Measurements from ENCODE around the gene SH3BGR.

Gene SH3BGR

DNA sequence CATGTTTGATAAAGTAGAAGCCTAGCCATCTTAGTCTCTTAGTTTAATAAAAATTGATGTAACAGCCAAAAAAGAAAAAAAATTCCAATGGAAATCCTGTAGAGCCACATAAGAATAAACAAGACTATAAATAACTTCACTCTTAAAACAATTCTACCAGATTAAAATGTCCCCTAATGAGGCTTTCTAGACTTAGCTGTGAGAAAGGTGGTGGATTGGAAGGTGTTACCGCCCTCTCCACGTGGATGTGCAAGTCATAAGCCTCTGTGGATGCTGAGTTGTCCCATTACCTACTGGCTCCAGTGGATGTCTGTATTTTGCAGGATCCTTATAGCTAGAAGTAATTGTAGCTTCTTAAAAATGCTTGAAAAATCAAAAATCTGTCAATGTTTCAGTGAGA, 20.8 kb upstream of the SH3BGR start:
- no peaks in the 10 kb centered on the region for H3K36me3 ChIP-seq (ENCODE audit: control insufficient read depth in 4 of 4, insufficient read depth in 4 of 4, low read length in 3 of 4)
- DNase-seq, result no peak
- no peaks in the 10 kb centered on the region for H3K4me1 ChIP-seq (ENCODE audit: control extremely low read depth in 1 of 4, control insufficient read depth in 4 of 4, insufficient read depth in 4 of 4, low read length in 3 of 4)
- H3K9me3 ChIP-seq (ENCODE audit: control extremely low read depth in 1 of 5, control insufficient read depth in 4 of 5, insufficient read depth in 2 of 5, low read depth in 1 of 5, low read length in 4 of 5), result no peaks in the 10 kb centered on the region
- POLR2A ChIA-PET, result no interaction called here
- CTCF ChIA-PET, result interaction anchor here (1.5 kb wide), 1 partner anchor 10 kb away, joined by 7 read pairs; no protein-coding TSS in a partner anchor
- H3K27ac ChIP-seq (ENCODE audit: insufficient read depth in 1 of 2, low read depth in 1 of 2, low read length in 2 of 2, poor library complexity in 1 of 2, severe bottlenecking in 2 of 2), result no peak overlapping the region
- no CpG with 5 or more reads among the region's 2 CpGs for WGBS (ENCODE audit: insufficient coverage)
- no peak overlapping the region for H3K4me3 ChIP-seq (ENCODE audit: control insufficient read depth in 1 of 7, extremely low read depth in 1 of 7, insufficient read depth in 4 of 7, low read depth in 2 of 7, low read length in 6 of 7)
- H3K27me3 ChIP-seq (replicated peaks in 2 of 5; ENCODE audit: control insufficient read depth in 4 of 5, insufficient read depth in 5 of 5, low read length in 4 of 5), result no peaks in the 10 kb centered on the region

DNA sequence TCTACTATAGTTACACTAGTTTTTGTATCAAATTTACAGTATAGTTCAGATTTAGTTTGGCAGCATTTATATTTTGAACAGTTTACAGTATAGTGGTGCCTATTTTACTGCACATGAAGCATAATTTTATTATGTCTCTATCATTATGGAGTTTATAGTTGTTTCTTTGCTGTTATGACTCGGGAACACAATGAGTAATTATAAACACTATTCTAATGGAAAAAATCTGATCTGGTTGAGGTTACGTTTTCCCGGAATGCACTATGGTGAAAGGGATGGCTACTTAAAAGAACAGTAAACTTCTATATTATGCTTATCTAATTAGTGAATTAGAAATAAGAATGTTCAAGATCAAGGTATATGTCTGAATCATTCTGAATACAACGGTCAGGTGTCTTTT, 16.8 kb upstream of the SH3BGR start:
- no peaks in the 10 kb centered on the region for H3K4me1 ChIP-seq (ENCODE audit: control extremely low read depth in 1 of 4, control insufficient read depth in 4 of 4, insufficient read depth in 4 of 4, low read length in 3 of 4)
- DNase-seq, result no peak
- POLR2A ChIA-PET, result no interaction called here
- H3K27ac ChIP-seq (ENCODE audit: insufficient read depth in 1 of 2, low read depth in 1 of 2, low read length in 2 of 2, poor library complexity in 1 of 2, severe bottlenecking in 2 of 2), result no peak overlapping the region
- 100% methylated on average over 1 of the region's 4 CpGs for WGBS (ENCODE audit: insufficient coverage)
- H3K9me3 ChIP-seq (ENCODE audit: control extremely low read depth in 1 of 5, control insufficient read depth in 4 of 5, insufficient read depth in 2 of 5, low read depth in 1 of 5, low read length in 4 of 5), result no peaks in the 10 kb centered on the region
- no peak overlapping the region for H3K4me3 ChIP-seq (ENCODE audit: control insufficient read depth in 1 of 7, extremely low read depth in 1 of 7, insufficient read depth in 4 of 7, low read depth in 2 of 7, low read length in 6 of 7)
- CTCF ChIA-PET, result interaction anchor here (0.9 kb wide), 1 partner anchor 8 kb away, joined by 3 read pairs; no protein-coding TSS in a partner anchor
- H3K36me3 ChIP-seq (ENCODE audit: control insufficient read depth in 4 of 4, insufficient read depth in 4 of 4, low read length in 3 of 4), result no peaks in the 10 kb centered on the region
- no peaks in the 10 kb centered on the region for H3K27me3 ChIP-seq (replicated peaks in 2 of 5; ENCODE audit: control insufficient read depth in 4 of 5, insufficient read depth in 5 of 5, low read length in 4 of 5)

DNA sequence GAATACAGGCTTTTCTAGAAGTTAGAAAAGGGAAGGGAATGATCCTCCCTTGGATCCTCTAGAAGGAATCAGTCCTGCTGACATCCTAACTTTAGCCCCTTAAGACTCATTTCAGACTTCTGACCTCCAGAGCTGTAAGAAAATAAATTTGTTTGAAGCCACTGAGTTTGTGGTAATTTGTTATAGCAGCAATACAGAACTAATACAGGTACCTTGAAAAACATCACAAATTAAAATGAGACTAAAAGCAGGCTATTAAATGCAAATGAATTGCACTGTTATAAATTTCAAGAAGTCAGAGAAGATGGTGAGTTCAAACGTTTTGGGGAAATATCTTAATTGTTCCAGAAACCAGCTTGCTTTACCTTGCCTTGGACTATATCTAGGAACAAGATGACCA, 12.5 kb upstream of the SH3BGR start:
- H3K9me3 ChIP-seq (ENCODE audit: control extremely low read depth in 1 of 5, control insufficient read depth in 4 of 5, insufficient read depth in 2 of 5, low read depth in 1 of 5, low read length in 4 of 5), result no peaks in the 10 kb centered on the region

DNA sequence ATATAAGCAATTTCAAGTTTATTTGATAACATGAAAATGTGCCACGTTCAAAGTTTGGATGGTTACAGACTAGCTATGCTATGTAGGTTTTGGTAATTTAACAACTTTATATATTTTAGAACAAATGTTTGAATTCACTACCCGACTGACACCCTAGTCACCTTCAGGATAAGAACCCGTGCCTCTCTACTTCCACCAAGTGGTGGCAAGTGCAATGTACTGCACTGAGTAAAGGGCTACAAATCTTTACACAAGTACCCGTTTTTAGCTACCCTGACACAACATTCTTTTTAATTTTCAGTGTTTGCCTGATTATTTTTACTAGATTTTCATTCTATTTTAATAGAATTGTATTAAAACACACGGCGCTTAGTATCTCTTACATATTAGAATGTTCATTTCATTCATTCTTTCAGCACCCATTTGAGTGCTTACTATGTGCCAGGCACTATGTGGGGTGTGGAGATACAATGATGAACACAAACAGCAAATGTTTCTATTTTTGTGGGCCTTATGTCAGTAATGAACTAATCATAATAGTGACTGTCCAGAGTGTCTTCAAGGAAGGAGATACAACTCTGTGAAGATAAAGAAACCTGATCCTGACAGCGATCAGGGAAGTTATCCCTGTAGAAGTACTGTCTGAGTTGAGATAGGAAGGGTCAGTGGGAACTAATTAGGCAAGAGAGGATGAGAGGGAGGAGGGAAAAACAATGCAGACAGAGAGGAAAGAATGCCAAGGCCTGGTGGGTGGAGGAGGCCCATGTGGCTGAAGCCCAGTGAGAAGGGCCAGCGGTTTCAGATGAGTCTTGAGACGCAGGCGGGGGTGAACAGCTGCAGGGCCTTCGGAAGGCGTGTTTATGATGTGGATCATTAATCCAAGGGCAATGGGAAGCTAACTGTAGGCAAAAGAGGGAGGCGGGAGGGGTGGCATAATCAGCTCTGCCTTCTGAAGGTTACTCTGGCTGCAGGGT, 10.0 kb upstream of the SH3BGR start:
- H3K27ac ChIP-seq (ENCODE audit: insufficient read depth in 1 of 2, low read depth in 1 of 2, low read length in 2 of 2, poor library complexity in 1 of 2, severe bottlenecking in 2 of 2), result no peak overlapping the region
- POLR2A ChIA-PET, result interaction anchor here (1.0 kb wide), 1 partner anchor 128 kb away, joined by 3 read pairs; no protein-coding TSS in a partner anchor
- no peaks in the 10 kb centered on the region for H3K36me3 ChIP-seq (ENCODE audit: control insufficient read depth in 4 of 4, insufficient read depth in 4 of 4, low read length in 3 of 4)
- H3K27me3 ChIP-seq (replicated peaks in 2 of 5; ENCODE audit: control insufficient read depth in 4 of 5, insufficient read depth in 5 of 5, low read length in 4 of 5), result no peaks in the 10 kb centered on the region
- H3K4me1 ChIP-seq (ENCODE audit: control extremely low read depth in 1 of 4, control insufficient read depth in 4 of 4, insufficient read depth in 4 of 4, low read length in 3 of 4), result peaks cover 0 to 18% (median 12%) of the 10 kb centered on the region in 4 experiments
- H3K4me3 ChIP-seq (ENCODE audit: control insufficient read depth in 1 of 7, extremely low read depth in 1 of 7, insufficient read depth in 4 of 7, low read depth in 2 of 7, low read length in 6 of 7), result no peak overlapping the region
- DNase-seq, result peak; percentile 59 to 83 (median 81)
- CTCF ChIA-PET, result interaction anchor here (0.6 to 2.3 kb wide), 20 partner anchors 8 to 168 kb away, joined by 3 to 10 read pairs (median 4); no protein-coding TSS in a partner anchor
- H3K9me3 ChIP-seq (ENCODE audit: control extremely low read depth in 1 of 5, control insufficient read depth in 4 of 5, insufficient read depth in 2 of 5, low read depth in 1 of 5, low read length in 4 of 5), result no peaks in the 10 kb centered on the region
- WGBS (ENCODE audit: insufficient coverage), result 97% methylated on average over 7 of the region's 13 CpGs

More for the DNA sequence above, 12.5 kb upstream of the SH3BGR start:
- ChIA-PET POLR2A (no interaction called here), CTCF (interaction anchor here (1.0 to 1.3 kb wide), 4 partner anchors 13 to 183 kb away, joined by 3 to 5 read pairs (median 4); no protein-coding TSS in a partner anchor)
- Histone ChIP-seq H3K4me1 (ENCODE audit: control extremely low read depth in 1 of 4, control insufficient read depth in 4 of 4, insufficient read depth in 4 of 4, low read length in 3 of 4) (peaks cover 0 to 1% (median under 1%) of the 10 kb centered on the region in 4 experiments), H3K27me3 (replicated peaks in 2 of 5; ENCODE audit: control insufficient read depth in 4 of 5, insufficient read depth in 5 of 5, low read length in 4 of 5) (no peaks in the 10 kb centered on the region), H3K4me3 (ENCODE audit: control insufficient read depth in 1 of 7, extremely low read depth in 1 of 7, insufficient read depth in 4 of 7, low read depth in 2 of 7, low read length in 6 of 7) (no peak overlapping the region), H3K27ac (ENCODE audit: insufficient read depth in 1 of 2, low read depth in 1 of 2, low read length in 2 of 2, poor library complexity in 1 of 2, severe bottlenecking in 2 of 2) (no peak overlapping the region), H3K36me3 (ENCODE audit: control insufficient read depth in 4 of 4, insufficient read depth in 4 of 4, low read length in 3 of 4) (no peaks in the 10 kb centered on the region)
- WGBS (ENCODE audit: insufficient coverage), result 40% methylated on average over 1 of the region's 1 CpG
- no peak for DNase-seq

DNA sequence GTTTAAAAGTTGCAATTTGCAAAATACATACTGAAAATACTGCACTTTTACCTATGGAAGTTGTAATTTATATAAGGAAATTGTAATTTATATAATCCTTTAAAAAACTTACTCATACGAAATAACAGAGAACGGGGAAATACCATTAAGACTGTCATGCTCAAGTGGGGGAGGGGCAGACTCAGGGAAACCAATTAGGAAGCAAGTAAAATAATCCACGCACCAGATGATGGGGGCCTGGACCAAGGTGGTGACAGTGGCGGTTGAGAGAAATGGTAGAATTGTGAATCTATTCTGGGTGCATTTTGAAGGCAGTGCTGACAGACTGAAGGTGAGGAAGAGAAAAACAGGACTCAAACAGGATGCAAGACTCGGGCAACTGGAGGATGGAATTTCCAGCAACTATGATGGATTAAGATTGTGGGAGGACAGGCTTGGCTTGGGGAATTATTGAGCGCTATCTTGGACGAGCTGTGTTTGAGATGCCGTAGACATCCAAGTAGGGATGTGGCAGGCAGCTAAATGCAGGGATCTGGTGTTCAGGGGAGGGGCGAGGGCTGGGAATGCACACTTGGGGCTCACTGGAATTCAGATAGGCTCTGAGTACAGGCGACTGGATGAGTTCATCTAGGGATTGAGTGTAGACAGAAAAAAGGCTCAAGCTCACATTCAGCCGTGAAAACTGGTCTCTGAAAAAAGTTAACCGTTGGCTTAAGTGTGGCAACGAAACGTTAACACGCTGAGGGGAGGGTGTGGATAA, 7.2 kb upstream of the SH3BGR start:
- peaks cover 0 to 18% (median 12%) of the 10 kb centered on the region in 4 experiments for H3K4me1 ChIP-seq (ENCODE audit: control extremely low read depth in 1 of 4, control insufficient read depth in 4 of 4, insufficient read depth in 4 of 4, low read length in 3 of 4)
- no peaks in the 10 kb centered on the region for H3K36me3 ChIP-seq (ENCODE audit: control insufficient read depth in 4 of 4, insufficient read depth in 4 of 4, low read length in 3 of 4)
- H3K27ac ChIP-seq (ENCODE audit: insufficient read depth in 1 of 2, low read depth in 1 of 2, low read length in 2 of 2, poor library complexity in 1 of 2, severe bottlenecking in 2 of 2), result peak overlapping the region; percentile 75 to 88
- ChIA-PET CTCF (interaction anchor here (0.8 to 2.1 kb wide), 5 partner anchors 9 to 147 kb away, joined by 3 to 7 read pairs (median 3); partner anchors contain the start of gene BRWD1), POLR2A (no interaction called here)
- WGBS (ENCODE audit: insufficient coverage), result 26% methylated on average over 12 of the region's 15 CpGs
- H3K27me3 ChIP-seq (replicated peaks in 2 of 5; ENCODE audit: control insufficient read depth in 4 of 5, insufficient read depth in 5 of 5, low read length in 4 of 5), result no peaks in the 10 kb centered on the region
- DNase-seq, result peak in 2 of 3 donors; percentile 8 to 30
- no peaks in the 10 kb centered on the region for H3K9me3 ChIP-seq (ENCODE audit: control extremely low read depth in 1 of 5, control insufficient read depth in 4 of 5, insufficient read depth in 2 of 5, low read depth in 1 of 5, low read length in 4 of 5)
- H3K4me3 ChIP-seq (ENCODE audit: control insufficient read depth in 1 of 7, extremely low read depth in 1 of 7, insufficient read depth in 4 of 7, low read depth in 2 of 7, low read length in 6 of 7), result peak overlapping the region; percentile 79 to 95 (median 90)

DNA sequence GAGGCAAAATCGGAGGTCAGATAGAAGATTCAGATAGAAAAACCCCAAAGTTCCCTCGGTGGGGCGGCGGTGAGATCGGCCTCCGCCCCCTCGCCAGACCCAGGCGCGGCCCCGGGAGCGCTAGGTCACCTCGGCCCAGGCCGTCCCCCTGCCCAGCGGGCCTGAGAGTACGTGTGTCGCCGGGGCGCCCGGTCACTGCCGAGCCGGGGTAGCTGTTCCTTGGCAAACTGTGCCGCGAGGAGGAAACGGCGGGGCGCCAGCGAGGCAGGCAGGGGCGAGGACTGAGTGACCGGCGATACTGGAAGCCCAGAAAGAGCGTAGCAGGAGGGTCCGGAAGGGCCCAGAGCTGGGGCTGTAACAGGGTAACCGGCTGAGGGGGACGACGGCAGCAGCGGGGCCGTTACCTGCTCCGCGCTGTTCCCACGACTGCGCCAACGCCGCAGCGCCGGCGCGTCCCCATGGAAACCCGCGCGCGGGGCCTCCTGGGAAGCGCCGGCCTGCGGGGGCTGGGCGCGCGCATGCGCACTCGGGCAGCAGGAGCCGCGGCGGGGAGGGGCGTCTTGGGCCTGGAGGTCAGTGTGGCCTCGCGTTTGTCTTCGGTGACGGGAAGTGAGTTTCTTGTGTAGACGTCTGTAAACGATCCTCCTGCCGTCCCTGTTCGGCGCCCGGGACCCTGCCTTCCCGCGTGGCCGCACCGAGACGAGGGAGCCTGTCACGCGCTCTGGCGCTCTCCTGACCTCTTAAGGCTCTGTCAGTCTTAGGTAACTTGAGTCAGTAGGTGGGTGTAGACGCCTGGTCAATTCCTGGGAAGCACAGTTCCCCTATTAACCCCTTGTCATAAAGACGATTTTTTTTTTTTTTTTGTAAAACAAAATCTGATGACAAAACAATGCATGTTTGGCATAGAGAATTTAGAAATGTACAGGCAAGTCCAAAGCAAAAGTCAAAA, 6.2 kb upstream of the SH3BGR start, which contains the start of gene LCA5L:
LCA5L (minus strand) TSS at position 458 of the 949 bp plus-strand sequence. CDS start 17,285 bp downstream, outside the sequence.
- peaks cover 0 to 18% (median 12%) of the 10 kb centered on the region in 4 experiments for H3K4me1 ChIP-seq (ENCODE audit: control extremely low read depth in 1 of 4, control insufficient read depth in 4 of 4, insufficient read depth in 4 of 4, low read length in 3 of 4)
- peak within 1 kb of the TSS; percentile 79 to 95 (median 90) for H3K4me3 ChIP-seq (ENCODE audit: control insufficient read depth in 1 of 7, extremely low read depth in 1 of 7, insufficient read depth in 4 of 7, low read depth in 2 of 7, low read length in 6 of 7)
- H3K9me3 ChIP-seq (ENCODE audit: control extremely low read depth in 1 of 5, control insufficient read depth in 4 of 5, insufficient read depth in 2 of 5, low read depth in 1 of 5, low read length in 4 of 5), result no peaks in the 10 kb centered on the region
- peak within 1 kb of the TSS; percentile 75 to 88 for H3K27ac ChIP-seq (ENCODE audit: insufficient read depth in 1 of 2, low read depth in 1 of 2, low read length in 2 of 2, poor library complexity in 1 of 2, severe bottlenecking in 2 of 2)
- H3K27me3 ChIP-seq (replicated peaks in 2 of 5; ENCODE audit: control insufficient read depth in 4 of 5, insufficient read depth in 5 of 5, low read length in 4 of 5), result no peaks in the 10 kb centered on the region
- DNase-seq, result peak; percentile 90 to 94 (median 94)
- ChIA-PET POLR2A (no interaction called here), CTCF (no interaction called here)
- 0% methylated on average over 65 of the region's 83 CpGs for WGBS (ENCODE audit: insufficient coverage)
- no peaks in the 10 kb centered on the region for H3K36me3 ChIP-seq (ENCODE audit: control insufficient read depth in 4 of 4, insufficient read depth in 4 of 4, low read length in 3 of 4)
